NCI-H748 (cell line): ENCODE data around the gene NPR1.
A peak's percentile ranks its signal among the peaks of the same experiment; 100 is the strongest.
"Not testable (repeated sequence)": the region's sequence is repeated elsewhere in the genome, so short reads cannot be mapped to it uniquely, and the experiment has no call there.

Source experiments
- DNase-seq: peaks from one replicate; lab custom pipeline; 2025; ENCODE audit not compliant: unreplicated experiment; lab: John Stamatoyannopoulos, UW

NPR1 gene

GRCh38 chr1:153679337-153680119, 1.0 kb downstream of the NPR1 start:
- DNase-seq, result peak; percentile 55

GRCh38 chr1:153680120-153680403, 1.6 kb downstream of the NPR1 start:
- no peak for DNase-seq

- DNase-seq, result no peak
Observed at GRCh38 chr1:153682730-153683129, 4.2 kb downstream of the NPR1 start.

GRCh38 chr1:153683854-153684253, 5.4 kb downstream of the NPR1 start:
- DNase-seq, result no peak

GRCh38 chr1:153684892-153685291, 6.4 kb downstream of the NPR1 start:
- no peak for DNase-seq

- no peak for DNase-seq
Observed at GRCh38 chr1:153685544-153686340, 7.3 kb downstream of the NPR1 start.

GRCh38 chr1:153687346-153688125, 9.0 kb downstream of the NPR1 start:
- DNase-seq, result no peak

GRCh38 chr1:153688276-153688675, 9.8 kb downstream of the NPR1 start:
- DNase-seq, result no peak

GRCh38 chr1:153688736-153689328, 10.3 kb downstream of the NPR1 start:
- no peak for DNase-seq

GRCh38 chr1:153693466-153693865, 15.0 kb downstream of the NPR1 start:
- DNase-seq, result no peak

GRCh38 chr1:153696741-153697140, 18.3 kb downstream of the NPR1 start:
- DNase-seq, result no peak

- DNase-seq, result no peak
Observed at GRCh38 chr1:153697191-153698019, 18.9 kb downstream of the NPR1 start.

- DNase-seq, result no peak
Observed at GRCh38 chr1:153698020-153698922, 19.8 kb downstream of the NPR1 start.

GRCh38 chr1:153698923-153699714, 20.6 kb downstream of the NPR1 start:
- no peak for DNase-seq

GRCh38 chr1:153699768-153700167, 21.3 kb downstream of the NPR1 start:
- DNase-seq, result no peak

GRCh38 chr1:153705484-153705883, 27.0 kb downstream of the NPR1 start:
- no peak for DNase-seq

GRCh38 chr1:153711026-153711425, 32.5 kb downstream of the NPR1 start:
- DNase-seq, result peak; percentile 15

GRCh38 chr1:153716211-153716610, 37.7 kb downstream of the NPR1 start:
- not testable (repeated sequence) for DNase-seq

GRCh38 chr1:153717330-153717729, 38.8 kb downstream of the NPR1 start:
- DNase-seq, result no peak
